Inferior parietal cortex (tissue), 1 donor: ENCODE measurements around the gene DOLPP1.

Source experiments
- DNase-seq: peaks from one replicate; pipeline ENCODE4 v3.0.0-alpha.2; 2016; ENCODE audit errors: extremely low spot score

DOLPP1 gene

GRCh38 chr9:129064499-129064908 is 16.4 kb upstream of the DOLPP1 start:
- DNase-seq: no peak

GRCh38 chr9:129068110-129068509 is 12.8 kb upstream of the DOLPP1 start:
- no peak for DNase-seq

- peak; percentile 45 for DNase-seq
Observed at GRCh38 chr9:129068990-129069861, 11.7 kb upstream of the DOLPP1 start.

- DNase-seq: no peak
Observed at GRCh38 chr9:129069862-129070641, 10.9 kb upstream of the DOLPP1 start.

DNA sequence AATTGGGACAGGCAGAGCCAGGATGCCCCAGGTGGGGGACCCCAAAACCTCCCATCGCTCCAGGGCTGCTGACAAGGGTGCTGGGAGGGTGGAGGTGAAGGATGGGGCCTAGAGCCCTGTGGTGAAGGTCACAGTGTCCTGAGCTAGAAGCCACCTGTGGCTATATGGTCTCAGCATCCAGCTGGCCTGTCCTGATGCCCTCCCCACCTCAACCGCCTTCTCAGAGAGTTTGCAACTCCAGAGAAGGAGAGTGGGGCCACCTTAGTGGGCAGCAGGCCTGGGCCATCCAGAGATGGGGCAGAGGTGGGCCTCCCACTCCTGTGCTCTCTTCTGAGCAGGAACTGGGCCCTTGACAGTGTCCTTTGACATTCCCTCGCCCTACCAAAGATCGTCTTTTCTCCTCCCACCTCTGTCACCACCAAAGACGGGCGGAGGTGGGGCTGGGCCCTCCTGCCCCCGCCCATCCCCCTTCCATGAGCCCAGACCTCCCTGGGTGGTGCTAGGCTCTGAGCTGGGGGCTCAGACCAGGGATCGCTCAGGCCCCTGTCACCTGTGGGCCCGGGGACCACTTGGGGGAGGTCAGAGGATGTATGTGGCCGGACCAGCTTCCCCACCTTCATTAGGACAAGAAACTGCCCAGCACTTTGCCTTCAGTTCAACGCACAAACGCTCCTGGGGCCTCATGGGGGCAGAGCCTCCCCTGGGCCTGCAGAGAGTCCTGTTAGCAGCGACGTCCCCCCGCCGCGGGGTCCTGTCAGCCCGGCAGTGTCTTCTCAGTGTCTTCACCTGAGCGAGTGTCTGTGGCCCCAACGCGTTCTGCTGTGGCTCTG is 10.0 kb upstream of the DOLPP1 start:
- DNase-seq: no peak

DNA sequence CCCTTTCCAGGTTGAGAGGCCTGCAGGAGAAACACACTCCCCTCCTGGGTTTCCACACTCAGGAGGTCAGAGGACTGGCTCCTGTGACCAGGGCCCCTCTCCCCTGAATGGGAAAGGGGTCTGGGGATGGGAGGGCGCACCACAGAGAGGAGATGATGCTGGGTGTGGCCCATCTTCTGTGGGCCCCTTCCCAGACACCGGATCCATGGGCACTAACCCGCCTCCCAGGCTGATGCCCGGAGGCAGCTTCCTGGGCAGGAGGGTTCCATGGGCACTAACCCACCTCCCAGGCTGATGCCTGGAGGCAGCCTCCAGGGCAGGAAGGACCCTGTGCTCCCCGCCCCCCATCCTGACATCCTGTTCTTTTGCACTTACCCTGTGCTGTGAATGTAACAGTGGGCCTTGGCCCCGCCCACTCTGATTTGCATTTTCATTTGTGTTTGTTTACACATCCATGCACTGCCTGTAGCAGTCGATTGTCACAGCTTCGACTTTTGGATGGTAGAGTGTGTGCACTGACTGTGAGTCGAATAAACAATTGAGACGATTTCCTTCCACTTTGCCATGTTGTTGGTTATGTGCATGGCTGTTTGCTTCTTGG is 9.3 kb upstream of the DOLPP1 start:
- DNase-seq: no peak

DNA sequence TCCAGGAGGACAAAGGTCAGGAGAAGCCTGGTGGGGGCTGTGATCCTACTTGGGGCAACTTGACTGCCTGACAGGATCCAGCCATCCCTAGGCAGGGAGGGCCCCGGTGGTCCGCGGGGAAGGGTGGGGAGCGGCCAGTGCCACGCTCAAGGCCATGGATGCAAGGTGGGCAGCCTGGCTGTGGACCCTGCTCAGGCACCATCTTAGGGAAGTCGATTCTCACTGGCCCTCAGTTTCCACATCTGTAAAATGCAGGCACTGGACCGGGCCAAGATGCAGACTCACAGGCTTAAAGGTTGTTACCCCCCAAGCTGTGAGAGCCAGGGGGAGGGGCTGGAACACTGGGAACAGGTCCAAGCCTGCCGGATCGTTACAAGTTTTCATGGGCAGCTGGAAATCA is 8.7 kb upstream of the DOLPP1 start:
- no peak for DNase-seq

GRCh38 chr9:129073404-129073803 is 7.5 kb upstream of the DOLPP1 start:
- DNase-seq: no peak

- DNase-seq: no peak
Observed at GRCh38 chr9:129074106-129074505, 6.8 kb upstream of the DOLPP1 start.

DNA sequence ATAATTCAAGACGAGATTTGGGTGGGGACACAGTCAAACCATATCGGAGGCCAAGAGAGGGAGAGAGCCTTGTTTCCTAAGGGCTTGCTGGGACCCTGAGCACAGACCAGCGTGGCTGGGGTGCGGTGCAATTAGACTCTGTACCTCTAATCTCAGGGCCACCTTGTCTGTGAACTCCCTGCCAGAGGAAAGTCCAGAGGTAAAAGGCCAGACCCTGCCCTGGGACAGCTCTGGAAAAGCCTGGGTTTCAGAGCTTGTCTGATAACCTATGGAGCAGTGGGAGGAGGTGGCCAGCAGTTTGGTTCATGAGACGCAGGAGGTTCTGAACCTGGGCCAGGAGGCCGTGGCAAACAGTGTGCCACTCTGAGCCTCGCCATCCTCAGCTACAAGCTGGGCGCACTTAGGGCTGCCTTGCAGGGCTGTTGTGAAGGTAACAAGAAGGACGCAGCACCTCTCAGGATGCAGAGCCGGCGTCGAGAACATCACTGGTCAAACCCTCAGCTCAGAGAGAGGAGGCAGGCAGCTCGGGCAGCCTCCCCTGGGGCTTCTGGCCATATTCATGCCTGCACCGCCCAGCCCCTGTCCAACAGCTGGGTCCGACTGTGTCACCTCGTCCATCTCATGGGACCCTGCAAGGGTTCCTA is 4.8 kb upstream of the DOLPP1 start:
- DNase-seq: no peak

GRCh38 chr9:129076640-129077037 is 4.3 kb upstream of the DOLPP1 start:
- DNase-seq: no peak

GRCh38 chr9:129077236-129077635 is 3.7 kb upstream of the DOLPP1 start:
- no peak for DNase-seq

GRCh38 chr9:129078691-129079503 is 2.0 kb upstream of the DOLPP1 start:
- DNase-seq: no peak

GRCh38 chr9:129079829-129080228 is 1.1 kb upstream of the DOLPP1 start:
- no peak for DNase-seq

- DNase-seq: no peak
Observed at GRCh38 chr9:129080298-129080600, 662 bp upstream of the DOLPP1 start.

DNA sequence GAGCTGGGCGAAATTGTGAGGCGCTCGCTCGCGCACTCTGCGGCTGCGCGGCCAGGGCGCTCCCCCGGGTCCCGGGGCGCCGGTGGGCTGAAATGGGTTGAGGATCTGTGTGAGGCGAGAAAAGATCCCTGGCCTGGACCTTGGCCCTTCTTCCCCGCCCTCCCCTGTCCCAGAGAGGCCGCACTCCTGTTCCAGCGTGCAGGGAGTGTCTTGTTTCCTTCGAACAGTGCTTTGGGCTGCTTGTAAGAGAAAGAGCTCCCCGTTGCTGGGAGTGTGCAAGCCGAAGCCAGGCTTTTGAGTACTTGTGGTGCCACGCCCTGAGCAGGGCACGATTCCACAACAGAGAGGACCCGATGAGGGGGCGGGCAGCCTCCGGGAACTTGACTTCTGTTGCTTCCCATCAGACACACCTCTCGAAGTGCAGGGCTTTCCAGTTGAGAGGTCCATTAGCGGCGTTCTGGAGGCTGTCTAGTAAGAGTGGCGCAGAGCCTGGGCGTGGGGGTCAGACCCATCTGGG is 535 bp downstream of the DOLPP1 start:
- no peak for DNase-seq

GRCh38 chr9:129084087-129084486 is 3.2 kb downstream of the DOLPP1 start:
- DNase-seq: no peak

DNA sequence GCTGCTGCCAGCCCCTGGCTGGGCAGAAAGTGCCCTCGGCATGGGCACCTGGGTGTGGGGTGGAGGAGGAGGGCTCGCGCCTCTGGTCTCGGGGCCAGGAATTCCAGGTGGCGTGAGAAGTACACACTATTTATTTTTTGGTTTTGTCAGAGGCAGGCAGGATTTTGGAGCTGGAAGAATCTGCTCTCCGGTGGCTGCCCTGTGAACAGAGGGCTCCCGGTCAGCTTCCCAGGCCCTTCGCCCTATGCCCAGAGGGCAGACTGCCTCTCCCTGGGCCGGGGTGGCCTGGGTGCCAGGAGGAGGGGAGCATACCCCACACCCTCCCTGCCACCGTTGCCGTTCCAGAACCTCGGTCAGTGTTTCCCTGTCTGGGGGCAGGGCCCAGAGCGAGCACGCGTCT is 8.3 kb downstream of the DOLPP1 start:
- no peak for DNase-seq

- DNase-seq: no peak
Observed at GRCh38 chr9:129093602-129094386, 12.9 kb downstream of the DOLPP1 start.
